ENCODE results near the gene GANC.

GRCh38 chr15:42349186-42349585 lies 76.2 kb downstream of the GANC start:
- no peak for TF ChIP-seq CTCF (IDR thresholded peaks at IDR 0.05; ENCODE audit: borderline replicate concordance, extremely low read depth, low read length, poor library complexity, severe bottlenecking)
- TF ChIP-seq EZH2 (IDR thresholded peaks at IDR 0.05; ENCODE audit: borderline replicate concordance, low read depth, low read length, severe bottlenecking), result no peak

Measured in DND-41 (cell line).